Measurements from ENCODE around the gene SEMA6D.

GRCh38 chr15:47689660-47690059 is 27.6 kb upstream of the SEMA6D start:
- TF ChIP-seq CTCF (IDR thresholded peaks at IDR 0.05; ENCODE audit: insufficient read depth, low read length): no peak
- TF ChIP-seq GABPA (IDR thresholded peaks at IDR 0.05; ENCODE audit: low read depth): no peak

Data from HL-60 (cell line).